ENCODE measurements around the gene KCNC3.

- TF ChIP-seq POLR2A (IDR thresholded peaks at IDR 0.05; ENCODE audit: low read depth) (no peak), EP300 (IDR thresholded peaks at IDR 0.05) (no peak)
These were observed 14.2 kb downstream of the KCNC3 start for GRCh38 chr19:50314724-50315708.
